ENCODE data around the gene SYNE1.

GRCh38 chr6:152595499-152595898, 41.7 kb downstream of the SYNE1 start:
- TF ChIP-seq, protein P1, sequence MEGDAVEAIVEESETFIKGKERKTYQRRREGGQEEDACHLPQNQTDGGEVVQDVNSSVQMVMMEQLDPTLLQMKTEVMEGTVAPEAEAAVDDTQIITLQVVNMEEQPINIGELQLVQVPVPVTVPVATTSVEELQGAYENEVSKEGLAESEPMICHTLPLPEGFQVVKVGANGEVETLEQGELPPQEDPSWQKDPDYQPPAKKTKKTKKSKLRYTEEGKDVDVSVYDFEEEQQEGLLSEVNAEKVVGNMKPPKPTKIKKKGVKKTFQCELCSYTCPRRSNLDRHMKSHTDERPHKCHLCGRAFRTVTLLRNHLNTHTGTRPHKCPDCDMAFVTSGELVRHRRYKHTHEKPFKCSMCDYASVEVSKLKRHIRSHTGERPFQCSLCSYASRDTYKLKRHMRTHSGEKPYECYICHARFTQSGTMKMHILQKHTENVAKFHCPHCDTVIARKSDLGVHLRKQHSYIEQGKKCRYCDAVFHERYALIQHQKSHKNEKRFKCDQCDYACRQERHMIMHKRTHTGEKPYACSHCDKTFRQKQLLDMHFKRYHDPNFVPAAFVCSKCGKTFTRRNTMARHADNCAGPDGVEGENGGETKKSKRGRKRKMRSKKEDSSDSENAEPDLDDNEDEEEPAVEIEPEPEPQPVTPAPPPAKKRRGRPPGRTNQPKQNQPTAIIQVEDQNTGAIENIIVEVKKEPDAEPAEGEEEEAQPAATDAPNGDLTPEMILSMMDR (IDR thresholded peaks at IDR 0.05; ENCODE audit: poor library complexity) = peak; percentile 37
- TF ChIP-seq EZH2 (IDR thresholded peaks at IDR 0.05; ENCODE audit: borderline replicate concordance) (no peak), EZH2phosphoT487 (IDR thresholded peaks at IDR 0.05; ENCODE audit: low read depth, severe bottlenecking, unreplicated experiment) (no peak)
